NK-92 treated with Interleukin-12 subunit alpha and Interleukin-12 subunit beta, amount 100 ng/mL, for 24 hours (cell line): ENCODE data around the gene OPRL1.
A peak's percentile ranks its signal among the peaks of the same experiment; 100 is the strongest.

Experiments
- DNase-seq: peaks from one replicate; lab custom pipeline; 2025; lab: John Stamatoyannopoulos, UW

OPRL1 gene

GRCh38 chr20:64072498-64073063 is 7.3 kb upstream of the OPRL1 start:
- no peak for DNase-seq

DNA sequence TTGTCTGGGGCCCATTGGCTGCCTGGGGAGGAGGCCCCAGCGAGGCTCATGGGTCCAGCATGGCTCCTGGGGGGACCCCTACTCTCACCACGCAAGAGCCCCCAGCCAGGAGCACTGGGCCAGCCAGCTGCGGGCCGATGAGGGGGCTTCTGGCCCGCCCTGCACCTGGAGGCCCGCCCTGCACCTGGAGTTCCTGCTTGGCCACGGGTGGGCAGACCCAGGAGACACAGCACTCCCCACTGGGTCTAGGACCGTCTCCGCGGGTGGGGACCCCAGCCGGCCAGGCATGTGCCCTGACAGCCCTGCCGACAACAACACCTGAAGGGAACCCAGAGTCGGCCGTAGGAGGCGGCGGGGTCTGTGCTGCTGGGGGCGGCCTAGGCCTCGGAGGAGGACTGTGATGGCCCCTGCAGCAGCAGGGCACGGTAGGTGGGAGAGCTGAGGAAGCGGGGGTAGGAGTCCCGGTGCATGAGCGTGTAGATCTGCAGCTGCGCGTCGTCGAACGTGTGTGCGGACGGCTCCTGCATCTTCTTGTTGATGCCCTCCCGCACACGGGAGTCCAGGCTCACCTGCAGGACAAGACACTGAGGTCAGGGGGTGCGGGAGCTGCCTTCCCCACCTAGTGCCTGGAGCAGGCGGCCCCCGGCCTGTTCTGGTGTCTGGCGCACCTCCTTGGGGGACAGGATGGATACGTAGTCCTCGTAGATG is 6.3 kb upstream of the OPRL1 start:
- no peak for DNase-seq

- DNase-seq, result no peak
Observed at GRCh38 chr20:64074184-64074789, 5.6 kb upstream of the OPRL1 start.

GRCh38 chr20:64074963-64075362 is 4.9 kb upstream of the OPRL1 start:
- DNase-seq, result no peak

- DNase-seq, result no peak
Observed at GRCh38 chr20:64075556-64075955, 4.3 kb upstream of the OPRL1 start.

GRCh38 chr20:64076061-64076997 is 3.6 kb upstream of the OPRL1 start:
- no peak for DNase-seq

- DNase-seq, result no peak
Observed at GRCh38 chr20:64077094-64077493, 2.8 kb upstream of the OPRL1 start.

DNA sequence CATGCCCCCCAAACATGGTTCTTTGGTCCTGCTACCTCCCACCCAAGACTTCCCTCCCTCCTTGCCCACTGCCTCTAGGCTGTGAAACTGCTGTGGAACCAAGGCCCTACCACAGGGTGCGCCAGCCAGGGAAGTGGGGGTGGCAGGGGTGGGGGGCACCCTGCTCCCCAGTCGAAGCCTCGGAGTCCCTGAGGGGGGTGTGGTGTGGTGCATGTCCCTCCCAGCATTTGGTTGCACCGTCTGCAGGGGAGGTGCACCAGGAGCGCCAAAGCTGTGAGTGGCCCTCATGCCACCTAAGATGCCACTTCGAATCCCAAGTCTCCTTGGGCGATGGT is 2.4 kb upstream of the OPRL1 start:
- DNase-seq, result no peak

- no peak for DNase-seq
Observed at GRCh38 chr20:64077876-64078551, 1.9 kb upstream of the OPRL1 start.

- no peak for DNase-seq
Observed at GRCh38 chr20:64078934-64079272, 979 bp upstream of the OPRL1 start.

DNA sequence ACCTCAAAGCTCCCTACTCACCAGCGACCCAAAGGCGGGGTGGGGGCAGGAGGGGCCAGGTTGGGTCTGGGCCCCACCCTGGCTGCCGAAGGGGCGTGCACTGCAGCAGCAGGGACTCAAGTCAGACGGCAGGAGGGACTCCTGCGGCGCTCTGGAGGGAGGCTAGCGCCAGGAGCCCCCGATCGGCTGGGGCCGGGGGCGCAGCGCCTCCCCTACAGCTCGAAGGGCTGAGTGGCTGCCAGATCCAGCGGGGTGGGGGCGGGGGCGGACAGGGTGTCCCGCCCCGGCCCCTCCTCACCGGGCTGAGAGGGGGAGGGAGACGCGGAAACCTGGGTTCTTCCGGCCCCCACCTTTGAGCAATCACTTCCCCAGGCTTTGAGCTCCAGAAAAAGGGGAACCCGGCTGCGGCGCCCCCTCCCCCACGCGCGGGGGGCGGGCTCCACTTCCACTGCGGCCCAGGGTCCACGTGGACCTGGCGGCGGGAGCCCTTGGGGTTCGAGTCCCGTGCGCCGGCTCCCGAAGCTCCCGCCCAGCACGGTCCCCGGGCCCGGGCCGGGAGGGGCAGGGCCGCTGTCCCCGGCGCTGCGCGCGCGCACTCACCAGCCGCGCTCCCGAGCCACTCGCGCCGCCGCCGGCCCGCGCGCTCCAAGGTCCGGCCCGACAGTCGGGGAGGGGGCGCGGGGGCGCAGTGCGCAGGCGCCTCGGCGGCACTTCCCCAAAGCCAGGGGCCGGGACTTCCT is 439 bp upstream of the OPRL1 start, which contains the start of gene RGS19:
Gene RGS19, minus strand, starts transcription at position 246 of the 740 bp plus-strand sequence. CDS start 2,632 bp downstream, outside the sequence.
- peak; percentile 41 for DNase-seq

GRCh38 chr20:64080813-64081623 is 1.1 kb downstream of the OPRL1 start:
- no peak for DNase-seq

- DNase-seq, result no peak
Observed at GRCh38 chr20:64081624-64081964, 1.7 kb downstream of the OPRL1 start.

DNA sequence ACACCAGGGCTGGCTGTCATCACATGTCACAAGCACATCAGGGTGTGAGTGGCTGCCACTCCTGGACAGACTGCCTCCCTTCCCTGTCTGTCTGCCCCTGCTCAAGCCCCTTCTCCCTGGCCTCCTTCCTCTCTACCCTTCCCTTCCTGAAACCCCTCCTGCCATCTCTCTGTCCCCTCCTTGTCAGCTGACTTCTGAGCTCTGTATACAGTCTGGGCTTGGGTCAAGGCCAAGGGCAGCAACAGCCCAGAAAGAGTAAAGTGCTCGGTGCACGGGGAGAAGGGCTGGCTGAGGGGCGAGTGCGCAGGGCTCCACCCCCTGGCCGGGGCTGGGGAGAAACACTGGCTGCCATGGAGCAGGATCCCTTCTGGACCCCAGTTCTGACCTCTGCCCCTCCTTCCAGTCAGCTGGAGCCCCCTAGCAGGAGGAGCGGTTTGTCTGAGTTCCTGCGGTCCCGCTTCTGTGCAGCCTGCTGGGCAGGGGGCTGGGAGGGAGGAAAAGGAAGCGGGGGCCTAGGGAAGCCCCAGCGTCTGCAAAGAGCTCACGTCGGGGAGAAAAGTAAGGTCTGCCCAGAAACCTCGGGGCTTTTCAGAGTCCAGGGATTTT is 2.3 kb downstream of the OPRL1 start:
- DNase-seq, result no peak

GRCh38 chr20:64082820-64083377 is 3.0 kb downstream of the OPRL1 start:
- DNase-seq, result no peak

DNA sequence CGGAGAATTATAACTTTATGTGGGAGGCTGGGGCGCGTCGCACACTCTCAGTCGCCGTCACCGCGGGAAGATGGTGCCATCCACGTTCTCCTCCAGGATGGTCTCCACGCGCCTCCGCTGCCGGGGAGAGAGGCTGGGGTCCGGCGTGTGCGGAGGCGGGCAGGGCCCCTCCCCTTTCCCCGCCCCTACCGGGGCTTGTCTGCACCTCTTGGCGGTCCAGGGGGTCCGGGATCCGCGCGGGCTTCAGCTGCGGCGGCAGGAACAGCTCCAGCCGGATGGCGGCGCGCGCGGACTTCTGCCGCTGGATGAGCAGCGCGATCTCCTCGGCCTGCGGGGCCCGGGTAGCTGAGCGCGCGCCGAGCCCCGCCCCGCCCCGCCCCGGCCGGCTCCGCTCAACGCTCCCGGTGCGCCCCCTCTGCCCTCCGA is 3.5 kb downstream of the OPRL1 start:
- DNase-seq, result no peak

- DNase-seq, result no peak
Observed at GRCh38 chr20:64083804-64084684, 4.2 kb downstream of the OPRL1 start, which contains the start of gene LKAAEAR1. TSS of gene LKAAEAR1 (minus strand) at chr20:64084398. CDS start at chr20:64084219, 179 bp downstream.

GRCh38 chr20:64084685-64085152 is 4.8 kb downstream of the OPRL1 start:
- no peak for DNase-seq
